Measurements from ENCODE around the gene PRKG1.
"Not testable (repeated sequence)": the region's sequence is repeated elsewhere in the genome, so short reads cannot be mapped to it uniquely, and the experiment has no call there.

PRKG1 gene

GRCh38 chr10:51170518-51171245 lies 96.4 kb downstream of the PRKG1 start:
- peak; percentile 33 for DNase-seq (ENCODE audit: low read depth)

GRCh38 chr10:51171946-51172345 lies 97.7 kb downstream of the PRKG1 start:
- DNase-seq (ENCODE audit: low read depth) = no peak

- DNase-seq (ENCODE audit: low read depth) = peak; percentile 27
These were observed 102.8 kb downstream of the PRKG1 start for GRCh38 chr10:51176976-51177695.

- DNase-seq (ENCODE audit: low read depth) = no peak
These were observed 104.3 kb downstream of the PRKG1 start for GRCh38 chr10:51178634-51179033.

GRCh38 chr10:51180141-51180540 lies 105.9 kb downstream of the PRKG1 start:
- DNase-seq (ENCODE audit: low read depth) = no peak

GRCh38 chr10:51183783-51184182 lies 109.5 kb downstream of the PRKG1 start:
- no peak for DNase-seq (ENCODE audit: low read depth)

GRCh38 chr10:51186361-51186760 lies 112.1 kb downstream of the PRKG1 start:
- no peak for DNase-seq (ENCODE audit: low read depth)

GRCh38 chr10:51188008-51188407 lies 113.7 kb downstream of the PRKG1 start:
- DNase-seq (ENCODE audit: low read depth) = no peak

- no peak for DNase-seq (ENCODE audit: low read depth)
These were observed 114.6 kb downstream of the PRKG1 start for GRCh38 chr10:51188866-51189265.

GRCh38 chr10:51196508-51197175 lies 122.4 kb downstream of the PRKG1 start:
- DNase-seq (ENCODE audit: low read depth) = no peak

GRCh38 chr10:51198170-51198569 lies 123.9 kb downstream of the PRKG1 start:
- DNase-seq (ENCODE audit: low read depth) = no peak

GRCh38 chr10:51201947-51202346 lies 127.7 kb downstream of the PRKG1 start:
- DNase-seq (ENCODE audit: low read depth) = no peak

- DNase-seq (ENCODE audit: low read depth) = no peak
These were observed 129.1 kb downstream of the PRKG1 start for GRCh38 chr10:51203359-51203758.

- DNase-seq (ENCODE audit: low read depth) = no peak
These were observed 129.8 kb downstream of the PRKG1 start for GRCh38 chr10:51204066-51204465.

- DNase-seq (ENCODE audit: low read depth) = no peak
These were observed 130.4 kb downstream of the PRKG1 start for GRCh38 chr10:51204701-51205100.

GRCh38 chr10:51206500-51206899 lies 132.2 kb downstream of the PRKG1 start:
- DNase-seq (ENCODE audit: low read depth) = no peak

GRCh38 chr10:51212937-51213336 lies 138.7 kb downstream of the PRKG1 start:
- not testable (repeated sequence) for DNase-seq (ENCODE audit: low read depth)

GRCh38 chr10:51214207-51215196 lies 140.2 kb downstream of the PRKG1 start:
- DNase-seq (ENCODE audit: low read depth) = no peak

GRCh38 chr10:51215951-51216834 lies 141.9 kb downstream of the PRKG1 start:
- DNase-seq (ENCODE audit: low read depth) = no peak

GRCh38 chr10:51217505-51217904 lies 143.2 kb downstream of the PRKG1 start:
- no peak for DNase-seq (ENCODE audit: low read depth)

GRCh38 chr10:51224671-51225161 lies 150.4 kb downstream of the PRKG1 start:
- DNase-seq (ENCODE audit: low read depth) = no peak

Data from HS-27A (cell line).